Measurements from ENCODE around the gene ANGPTL1. TPM values are rescaled to one million over a fixed set of nuclear protein-coding genes. Genes with fewer than 3 reads are reported as not detected.

Gene ANGPTL1
- total RNA-seq, 1 donor from 2014 or later: 306 TPM

Other genes starting within 250 kb of the ANGPTL1 start
- gene RALGPS2, start 145.8 kb downstream of the ANGPTL1 start, total RNA-seq (ENCODE audit: insufficient read depth, low replicate concordance): 41.2 TPM
- gene FAM20B, start 154.8 kb upstream of the ANGPTL1 start, total RNA-seq (ENCODE audit: insufficient read depth, low replicate concordance): 31.1 TPM
- 7.7 TPM for gene TOR3A, start 211.0 kb upstream of the ANGPTL1 start, total RNA-seq (ENCODE audit: insufficient read depth, low replicate concordance)